ENCODE data around the gene SOX5. TPM values are rescaled to one million over a fixed set of nuclear protein-coding genes. Genes with fewer than 3 reads are reported as not detected.

Gene SOX5
- total and polyA plus RNA-seq, 2 experiments from 2014 or later, result 1.0 to 4.7 TPM

DNA sequence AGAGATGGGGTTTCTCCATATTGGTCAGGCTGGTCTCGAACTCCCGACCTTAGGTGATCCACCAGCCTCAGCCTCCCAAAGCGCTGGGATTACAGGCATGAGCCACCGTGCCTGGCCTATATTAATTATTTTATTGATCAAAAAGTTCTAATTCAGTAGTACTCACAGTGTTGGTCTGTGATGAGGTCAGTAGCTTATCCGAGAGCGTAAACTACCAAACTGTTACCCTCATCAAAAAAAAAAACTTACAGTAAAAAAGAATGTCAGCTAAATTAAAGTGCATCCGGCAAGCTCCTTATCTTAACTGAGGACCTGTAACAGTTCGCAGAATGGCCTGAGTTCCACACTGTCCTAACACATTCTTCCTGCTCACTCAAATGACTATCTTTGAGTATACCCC lies 228.2 kb downstream of the SOX5 start:
- Mint-ChIP-seq H3K9me3 (no peaks in the 10 kb centered on the region), H3K4me3 (no peak overlapping the region), H3K27ac (no peak overlapping the region), H3K36me3 (ENCODE audit: low read depth) (no peaks in the 10 kb centered on the region), H3K4me1 (no peaks in the 10 kb centered on the region), H3K27me3 (ENCODE audit: insufficient read depth, low read depth, poor library complexity) (no peaks in the 10 kb centered on the region)
- Histone ChIP-seq H3K79me2 (replicated peaks; ENCODE audit: insufficient read depth) (no peaks in the 10 kb centered on the region), H3F3A (replicated peaks; ENCODE audit: low read depth) (no peaks in the 10 kb centered on the region), H3K4me1 (ENCODE audit: insufficient read depth) (no peaks in the 10 kb centered on the region), H3K27me3 (ENCODE audit: insufficient read depth) (no peaks in the 10 kb centered on the region), H3K4me2 (no peak overlapping the region), H3K9me2 (ENCODE audit: insufficient read depth) (no peaks in the 10 kb centered on the region), H3K4me3 (no peak overlapping the region), H2AFZ (no peak overlapping the region), H3K27ac (ENCODE audit: low read depth) (no peak overlapping the region), H3K36me3 (ENCODE audit: insufficient read depth) (no peaks in the 10 kb centered on the region), H4K20me1 (replicated peaks; ENCODE audit: insufficient read depth) (no peaks in the 10 kb centered on the region)
- no peak for TF ChIP-seq NANOG (IDR thresholded peaks at IDR 0.05; ENCODE audit: borderline replicate concordance)
- no peak for TF ChIP-seq CTCF (conservative IDR thresholded peaks at IDR 0.05; ENCODE audit: low read depth in 2 of 2)
- no peak for TF ChIP-seq EZH2phosphoT487 (IDR thresholded peaks at IDR 0.05; ENCODE audit: unreplicated experiment)
- TF ChIP-seq EZH2 (IDR thresholded peaks at IDR 0.05; ENCODE audit: low read depth, unreplicated experiment), result no peak
- TF ChIP-seq JUNB (IDR thresholded peaks at IDR 0.05; ENCODE audit: unreplicated experiment), result no peak
- no peak for TF ChIP-seq ETS1 (IDR thresholded peaks at IDR 0.05)
- TF ChIP-seq, protein P1, sequence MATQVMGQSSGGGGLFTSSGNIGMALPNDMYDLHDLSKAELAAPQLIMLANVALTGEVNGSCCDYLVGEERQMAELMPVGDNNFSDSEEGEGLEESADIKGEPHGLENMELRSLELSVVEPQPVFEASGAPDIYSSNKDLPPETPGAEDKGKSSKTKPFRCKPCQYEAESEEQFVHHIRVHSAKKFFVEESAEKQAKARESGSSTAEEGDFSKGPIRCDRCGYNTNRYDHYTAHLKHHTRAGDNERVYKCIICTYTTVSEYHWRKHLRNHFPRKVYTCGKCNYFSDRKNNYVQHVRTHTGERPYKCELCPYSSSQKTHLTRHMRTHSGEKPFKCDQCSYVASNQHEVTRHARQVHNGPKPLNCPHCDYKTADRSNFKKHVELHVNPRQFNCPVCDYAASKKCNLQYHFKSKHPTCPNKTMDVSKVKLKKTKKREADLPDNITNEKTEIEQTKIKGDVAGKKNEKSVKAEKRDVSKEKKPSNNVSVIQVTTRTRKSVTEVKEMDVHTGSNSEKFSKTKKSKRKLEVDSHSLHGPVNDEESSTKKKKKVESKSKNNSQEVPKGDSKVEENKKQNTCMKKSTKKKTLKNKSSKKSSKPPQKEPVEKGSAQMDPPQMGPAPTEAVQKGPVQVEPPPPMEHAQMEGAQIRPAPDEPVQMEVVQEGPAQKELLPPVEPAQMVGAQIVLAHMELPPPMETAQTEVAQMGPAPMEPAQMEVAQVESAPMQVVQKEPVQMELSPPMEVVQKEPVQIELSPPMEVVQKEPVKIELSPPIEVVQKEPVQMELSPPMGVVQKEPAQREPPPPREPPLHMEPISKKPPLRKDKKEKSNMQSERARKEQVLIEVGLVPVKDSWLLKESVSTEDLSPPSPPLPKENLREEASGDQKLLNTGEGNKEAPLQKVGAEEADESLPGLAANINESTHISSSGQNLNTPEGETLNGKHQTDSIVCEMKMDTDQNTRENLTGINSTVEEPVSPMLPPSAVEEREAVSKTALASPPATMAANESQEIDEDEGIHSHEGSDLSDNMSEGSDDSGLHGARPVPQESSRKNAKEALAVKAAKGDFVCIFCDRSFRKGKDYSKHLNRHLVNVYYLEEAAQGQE (IDR thresholded peaks at IDR 0.05; ENCODE audit: unreplicated experiment), result no peak
- TF ChIP-seq ZNF462 (CRISPR knock-in tag; IDR thresholded peaks at IDR 0.05), result no peak
- TF ChIP-seq ZNF114 (CRISPR knock-in tag; IDR thresholded peaks at IDR 0.05), result no peak
- no peak for TF ChIP-seq CREB1 (CRISPR knock-in tag; IDR thresholded peaks at IDR 0.05; ENCODE audit: low read depth)
- no peak for TF ChIP-seq ZNF331 (CRISPR knock-in tag; IDR thresholded peaks at IDR 0.05; ENCODE audit: low read depth)
- no peak for TF ChIP-seq STAT1 (IDR thresholded peaks at IDR 0.05; ENCODE audit: unreplicated experiment)
- no peak for TF ChIP-seq POLR2AphosphoS5 (IDR thresholded peaks at IDR 0.05; ENCODE audit: low read depth)
- DNase-seq (ENCODE audit: low spot score), result no peak
- ATAC-seq, result no peak
